ENCODE data around the gene ANO10.
"Not testable (repeated sequence)": the region's sequence is repeated elsewhere in the genome, so short reads cannot be mapped to it uniquely, and the experiment has no call there.

Gene ANO10

GRCh38 chr3:43465109-43465508 lies 156.7 kb downstream of the ANO10 start:
- no peak for DNase-seq

GRCh38 chr3:43462566-43462965 lies 159.2 kb downstream of the ANO10 start:
- not testable (repeated sequence) for DNase-seq

GRCh38 chr3:43461345-43461744 lies 160.5 kb downstream of the ANO10 start:
- DNase-seq, result no peak

GRCh38 chr3:43457038-43457437 lies 164.8 kb downstream of the ANO10 start:
- not testable (repeated sequence) for DNase-seq

- no peak for DNase-seq
Measured at GRCh38 chr3:43455233-43455632, 166.6 kb downstream of the ANO10 start.

- no peak for DNase-seq
Measured at GRCh38 chr3:43453981-43454380, 167.8 kb downstream of the ANO10 start.

GRCh38 chr3:43451670-43452254 lies 170.0 kb downstream of the ANO10 start:
- DNase-seq, result no peak

GRCh38 chr3:43448098-43448497 lies 173.7 kb downstream of the ANO10 start:
- DNase-seq, result no peak

- DNase-seq, result no peak
Measured at GRCh38 chr3:43445820-43446219, 176.0 kb downstream of the ANO10 start.

GRCh38 chr3:43442872-43443395 lies 178.9 kb downstream of the ANO10 start:
- no peak for DNase-seq

GRCh38 chr3:43436507-43437140 lies 185.2 kb downstream of the ANO10 start:
- no peak for DNase-seq

- DNase-seq, result no peak
Measured at GRCh38 chr3:43435706-43436105, 186.1 kb downstream of the ANO10 start.

GRCh38 chr3:43434431-43434830 lies 187.4 kb downstream of the ANO10 start:
- no peak for DNase-seq

GRCh38 chr3:43432462-43432861 lies 189.3 kb downstream of the ANO10 start:
- DNase-seq, result no peak

GRCh38 chr3:43426388-43426787 lies 195.4 kb downstream of the ANO10 start:
- DNase-seq, result no peak

- DNase-seq, result no peak
Measured at GRCh38 chr3:43425829-43426228, 196.0 kb downstream of the ANO10 start.

GRCh38 chr3:43423639-43424038 lies 198.2 kb downstream of the ANO10 start:
- DNase-seq, result no peak

- no peak for DNase-seq
Measured at GRCh38 chr3:43423142-43423541, 198.7 kb downstream of the ANO10 start.

- no peak for DNase-seq
Measured at GRCh38 chr3:43418601-43419272, 203.1 kb downstream of the ANO10 start.

- DNase-seq, result no peak
Measured at GRCh38 chr3:43417133-43417532, 204.7 kb downstream of the ANO10 start.

- DNase-seq, result no peak
Measured at GRCh38 chr3:43415088-43415487, 206.7 kb downstream of the ANO10 start.

- DNase-seq, result no peak
Measured at GRCh38 chr3:43413676-43414368, 208.0 kb downstream of the ANO10 start.

- no peak for DNase-seq
Measured at GRCh38 chr3:43411429-43411828, 210.4 kb downstream of the ANO10 start.

GRCh38 chr3:43410592-43410991 lies 211.2 kb downstream of the ANO10 start:
- DNase-seq, result no peak

All from bone marrow (tissue), 2 donors.